Left colon (tissue), 2 donors: ENCODE data around the gene MINDY2. TPM values are rescaled to one million over a fixed set of nuclear protein-coding genes. Genes with fewer than 3 reads are reported as not detected.

Experiments used
- total RNA-seq, 2 donors: library from RNA; stranded (reverse); fragmentation: NEBNext Ultra II Directional; extraction: Animal tissue kit (Norgen Biotek cat#: 25700); gene quantifications; one replicate each; pipeline ENCODE4 v1.2.1, GENCODE V29; 2021
- donor health status: DM: no; HTN: no; CAD: no.
- donor health status: DM: yes; HTN: yes; CAD: no.

MINDY2 gene
- total RNA-seq, 2 donors from 2014 or later: 9.0 to 14.1 TPM

Other genes starting within 250 kb of the MINDY2 start
- gene ADAM10, start 21.6 kb upstream of the MINDY2 start, total RNA-seq: 100 to 1,000 TPM; 138 to 183 TPM
- gene SLTM, start 162.4 kb downstream of the MINDY2 start, total RNA-seq: 10 to 100 TPM; 68.3 to 87.5 TPM
- 10 to 100 TPM; 27.0 to 31.1 TPM for gene RNF111, start 216.4 kb downstream of the MINDY2 start, total RNA-seq